ENCODE data around the gene RAP1A.
"Not testable (repeated sequence)": the region's sequence is repeated elsewhere in the genome, so short reads cannot be mapped to it uniquely, and the experiment has no call there.

The RAP1A gene

GRCh38 chr1:111739925-111740765, 120.6 kb downstream of the RAP1A start:
- DNase-seq: peak; percentile 83

GRCh38 chr1:111742292-111742691, 122.7 kb downstream of the RAP1A start:
- not testable (repeated sequence) for DNase-seq

GRCh38 chr1:111742938-111743549, 123.5 kb downstream of the RAP1A start:
- no peak for DNase-seq

- DNase-seq: no peak
Observed at GRCh38 chr1:111743679-111744101, 124.1 kb downstream of the RAP1A start.

GRCh38 chr1:111745675-111746613, 126.4 kb downstream of the RAP1A start:
- no peak for DNase-seq

- DNase-seq: no peak
Observed at GRCh38 chr1:111746614-111746999, 127.0 kb downstream of the RAP1A start.

- peak; percentile 32 for DNase-seq
Observed at GRCh38 chr1:111747282-111747734, 127.7 kb downstream of the RAP1A start.

- no peak for DNase-seq
Observed at GRCh38 chr1:111747947-111748346, 128.4 kb downstream of the RAP1A start.

GRCh38 chr1:111749628-111750027, 130.0 kb downstream of the RAP1A start:
- no peak for DNase-seq

- DNase-seq: no peak
Observed at GRCh38 chr1:111750856-111751255, 131.3 kb downstream of the RAP1A start.

- no peak for DNase-seq
Observed at GRCh38 chr1:111751906-111752575, 132.5 kb downstream of the RAP1A start.

GRCh38 chr1:111754984-111755330, 135.4 kb downstream of the RAP1A start:
- peak; percentile 66 for DNase-seq

GRCh38 chr1:111755331-111756123, 135.9 kb downstream of the RAP1A start, which contains the start of gene DDX20:
DDX20 (plus strand) TSS chr1:111755901; CDS start chr1:111755925, 24 bp downstream.
- peak; percentile 98 for DNase-seq

GRCh38 chr1:111756124-111756513, 136.5 kb downstream of the RAP1A start:
- DNase-seq: no peak

- DNase-seq: no peak
Observed at GRCh38 chr1:111758373-111758772, 138.8 kb downstream of the RAP1A start.

- no peak for DNase-seq
Observed at GRCh38 chr1:111761717-111762116, 142.1 kb downstream of the RAP1A start.

GRCh38 chr1:111762332-111762731, 142.7 kb downstream of the RAP1A start:
- no peak for DNase-seq

Data from NCI-H1092 treated with DMSO at 0.1 percent for 48 hours (cell line).